ENCODE data around the gene CSKMT. TPM values are rescaled to one million over a fixed set of nuclear protein-coding genes. Genes with fewer than 3 reads are reported as not detected.

The CSKMT gene
- total RNA-seq, 3 donors from 2014 or later: 11.6 to 18.6 (median 13.3) TPM

DNA sequence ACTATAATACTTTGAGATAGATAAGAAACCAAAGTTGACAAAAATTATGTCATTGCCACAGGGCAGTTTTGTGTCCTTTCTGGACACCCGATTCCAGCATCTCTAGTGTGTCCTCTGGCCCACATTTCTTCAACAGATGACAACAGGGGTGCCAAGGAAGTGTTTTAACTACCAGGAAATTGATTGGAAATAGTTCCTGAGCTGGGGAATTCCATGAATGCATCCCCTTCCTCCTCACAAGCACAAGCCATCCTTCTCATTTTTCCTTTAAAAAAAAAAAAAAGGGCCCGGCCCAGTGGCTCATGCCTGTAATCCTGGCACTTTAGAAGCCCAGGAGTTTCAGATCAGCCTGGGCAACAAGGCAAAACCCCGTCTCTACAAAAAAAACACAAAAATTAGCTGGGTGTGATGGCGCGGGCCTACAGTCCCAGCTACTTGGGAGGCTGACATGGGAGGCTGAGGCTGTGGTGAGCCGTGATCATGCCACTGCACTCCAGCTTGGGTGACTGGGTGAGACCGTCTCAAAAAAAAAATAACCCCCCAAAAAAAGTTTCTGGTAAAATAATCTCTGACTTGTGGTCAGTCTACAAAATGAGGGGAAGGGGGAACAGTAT lies 42.5 kb upstream of the CSKMT start:
- H3K4me3 ChIP-seq: no peak overlapping the region
- intact Hi-C loops (cut with DNase I, micrococcal nuclease): no loop called here
- H3K36me3 ChIP-seq (ENCODE audit: low read depth): peaks cover 8% of the 10 kb centered on the region
- TF ChIP-seq, protein P1, sequence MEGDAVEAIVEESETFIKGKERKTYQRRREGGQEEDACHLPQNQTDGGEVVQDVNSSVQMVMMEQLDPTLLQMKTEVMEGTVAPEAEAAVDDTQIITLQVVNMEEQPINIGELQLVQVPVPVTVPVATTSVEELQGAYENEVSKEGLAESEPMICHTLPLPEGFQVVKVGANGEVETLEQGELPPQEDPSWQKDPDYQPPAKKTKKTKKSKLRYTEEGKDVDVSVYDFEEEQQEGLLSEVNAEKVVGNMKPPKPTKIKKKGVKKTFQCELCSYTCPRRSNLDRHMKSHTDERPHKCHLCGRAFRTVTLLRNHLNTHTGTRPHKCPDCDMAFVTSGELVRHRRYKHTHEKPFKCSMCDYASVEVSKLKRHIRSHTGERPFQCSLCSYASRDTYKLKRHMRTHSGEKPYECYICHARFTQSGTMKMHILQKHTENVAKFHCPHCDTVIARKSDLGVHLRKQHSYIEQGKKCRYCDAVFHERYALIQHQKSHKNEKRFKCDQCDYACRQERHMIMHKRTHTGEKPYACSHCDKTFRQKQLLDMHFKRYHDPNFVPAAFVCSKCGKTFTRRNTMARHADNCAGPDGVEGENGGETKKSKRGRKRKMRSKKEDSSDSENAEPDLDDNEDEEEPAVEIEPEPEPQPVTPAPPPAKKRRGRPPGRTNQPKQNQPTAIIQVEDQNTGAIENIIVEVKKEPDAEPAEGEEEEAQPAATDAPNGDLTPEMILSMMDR (IDR thresholded peaks at IDR 0.05): no peak
- H3K9me3 ChIP-seq: no peaks in the 10 kb centered on the region
- ATAC-seq (no peak), DNase-seq (no peak)
- H3K4me1 ChIP-seq (ENCODE audit: low read depth): peaks cover 6% of the 10 kb centered on the region

DNA sequence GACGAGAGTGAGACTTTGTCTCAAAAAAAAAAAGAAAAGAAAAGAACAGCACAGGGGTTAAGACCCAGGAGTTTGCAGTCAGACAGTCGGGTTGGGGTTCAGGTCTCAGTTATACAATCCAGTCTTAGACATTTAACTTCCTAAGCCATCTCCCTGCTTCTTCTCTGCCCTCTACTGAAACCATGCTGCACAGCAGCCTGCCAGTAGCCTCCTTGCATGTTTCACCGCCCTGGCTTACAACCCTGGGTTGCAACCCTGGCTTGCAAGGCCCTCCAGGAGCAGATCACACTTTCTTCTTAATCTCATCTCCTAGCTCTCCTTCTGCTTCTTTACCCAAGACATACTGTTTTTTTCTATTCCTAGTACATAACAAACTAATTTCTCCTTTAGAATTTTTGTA lies 37.4 kb upstream of the CSKMT start:
- no peak for ATAC-seq
- TF ChIP-seq, protein P1 (IDR thresholded peaks at IDR 0.05): no peak
- Histone ChIP-seq H3K4me3 (no peak overlapping the region), H3K4me1 (ENCODE audit: low read depth) (no peaks in the 10 kb centered on the region), H3K9me3 (no peaks in the 10 kb centered on the region), H3K36me3 (ENCODE audit: low read depth) (peaks cover 27% of the 10 kb centered on the region)
- intact Hi-C loops (cut with DNase I, micrococcal nuclease): no loop called here
- no peak for DNase-seq

DNA sequence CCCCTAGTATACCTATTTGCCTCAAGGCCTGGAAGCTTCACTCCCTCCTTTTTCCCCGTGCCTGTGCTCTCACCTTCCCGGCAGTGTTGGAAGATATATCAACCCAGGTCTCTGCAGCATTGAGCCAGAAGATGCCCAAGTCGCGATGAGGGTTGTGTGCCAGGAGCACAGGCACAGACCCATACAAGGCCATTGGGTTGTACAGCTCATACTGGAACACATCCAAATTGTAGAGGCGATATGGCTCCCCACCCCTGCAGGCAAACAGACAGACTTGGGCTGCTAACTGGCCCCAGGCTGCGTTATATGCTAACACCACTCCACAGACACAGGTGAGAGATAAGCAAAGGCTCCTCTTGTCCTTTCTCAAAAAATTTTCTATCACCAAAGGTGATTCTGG lies 32.6 kb upstream of the CSKMT start:
- no peaks in the 10 kb centered on the region for H3K4me1 ChIP-seq (ENCODE audit: low read depth)
- no peaks in the 10 kb centered on the region for H3K9me3 ChIP-seq
- TF ChIP-seq, protein P1 (IDR thresholded peaks at IDR 0.05): no peak
- ATAC-seq: no peak
- no peak for DNase-seq
- H3K36me3 ChIP-seq (ENCODE audit: low read depth): peaks cover 27% of the 10 kb centered on the region
- H3K4me3 ChIP-seq: no peak overlapping the region
- intact Hi-C loops (cut with DNase I, micrococcal nuclease): no loop called here

DNA sequence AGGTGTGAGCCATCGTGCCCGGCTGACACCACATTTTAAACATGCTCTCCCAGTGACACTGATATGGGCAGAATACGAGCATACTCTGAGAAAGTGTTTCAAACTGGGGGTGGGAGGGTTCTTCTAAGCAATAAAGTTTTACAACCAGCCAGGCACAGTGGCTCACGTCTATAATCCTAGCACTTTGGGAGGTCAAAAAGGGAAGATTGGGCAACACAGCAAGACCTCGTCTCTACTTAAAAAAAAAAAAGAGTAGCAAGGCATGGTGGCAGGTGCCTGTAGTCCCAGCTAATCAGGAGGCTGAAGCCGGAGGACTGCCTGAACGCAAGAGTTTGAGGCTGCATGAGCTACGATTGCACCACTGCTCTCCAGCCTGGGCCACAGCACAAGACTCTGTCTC lies 20.9 kb upstream of the CSKMT start:
- intact Hi-C loops (cut with DNase I, micrococcal nuclease): no loop called here
- H3K4me3 ChIP-seq: no peak overlapping the region
- TF ChIP-seq, protein P1 (IDR thresholded peaks at IDR 0.05): no peak
- no peak for DNase-seq
- no peak for ATAC-seq
- no peaks in the 10 kb centered on the region for H3K9me3 ChIP-seq
- H3K36me3 ChIP-seq (ENCODE audit: low read depth): no peaks in the 10 kb centered on the region
- peaks cover 22% of the 10 kb centered on the region for H3K4me1 ChIP-seq (ENCODE audit: low read depth)

DNA sequence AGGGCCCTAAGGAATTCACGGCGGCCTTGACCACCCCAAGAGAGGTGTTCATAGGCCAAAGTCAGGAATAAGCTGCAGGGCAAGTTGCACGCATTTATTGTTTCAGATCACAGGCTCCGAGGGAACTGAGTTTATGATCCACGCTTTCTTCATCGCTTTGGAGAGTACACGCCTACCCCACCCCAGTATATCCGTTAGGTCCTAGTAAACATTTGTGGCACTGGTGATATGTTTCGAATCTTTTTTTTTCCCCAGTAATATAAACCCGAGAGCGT lies 19.5 kb upstream of the CSKMT start:
- peaks cover 22% of the 10 kb centered on the region for H3K4me1 ChIP-seq (ENCODE audit: low read depth)
- intact Hi-C loops (cut with DNase I, micrococcal nuclease): no loop called here
- no peaks in the 10 kb centered on the region for H3K9me3 ChIP-seq
- no peaks in the 10 kb centered on the region for H3K36me3 ChIP-seq (ENCODE audit: low read depth)
- TF ChIP-seq, protein P1 (IDR thresholded peaks at IDR 0.05): no peak
- DNase-seq (no peak), ATAC-seq (peak; percentile 11)
- peak overlapping the region; percentile 92 for H3K4me3 ChIP-seq
